Vagina (tissue), 2 donors: ENCODE measurements around the gene PGAM1. TPM values are rescaled to one million over a fixed set of nuclear protein-coding genes. Genes with fewer than 3 reads are reported as not detected.

Experiments
- DNase-seq, 2 donors: peaks; one replicate each; pipeline ENCODE4 v3.0.0-alpha.2; 2017; ENCODE audit errors: extremely low spot score in 2 of 2
- H3K27ac ChIP-seq: fragments of 200-600 bp; sonication (generic); one replicate; pipeline ENCODE4 v1.5.1; 2019
- H3K27me3 ChIP-seq: fragments of 200-600 bp; sonication (generic); one replicate; pipeline ENCODE4 v1.5.1; 2019
- H3K36me3 ChIP-seq, 2 donors: fragments of 200-600 bp; sonication (generic); one replicate each; pipeline ENCODE4 v1.5.1; 2017 to 2019
- H3K4me1 ChIP-seq: fragments of 200-600 bp; sonication (generic); one replicate; pipeline ENCODE4 v1.5.1; 2019
- H3K4me3 ChIP-seq, 2 donors: fragments of 200-600 bp; sonication (generic); 1 replicate in 1 of 2; 2 replicates in 1 of 2; pipeline ENCODE4 v1.5.1; 2016 to 2019
- H3K9me3 ChIP-seq: fragments of 200-600 bp; sonication (generic); one replicate; pipeline ENCODE4 v1.5.1; 2019
- POLR2A ChIP-seq, 2 donors: fragments of 450-650 bp; IDR thresholded peaks; one replicate each; pipeline ENCODE4 v1.6.1; 2017; ENCODE audit warnings: antibody characterized with exemption in 2 of 2, mild to moderate bottlenecking in 2 of 2, moderate library complexity in 2 of 2
- POLR2AphosphoS5 ChIP-seq, 2 donors: sonication (generic); formaldehyde crosslinking; IDR thresholded peaks; one replicate each; pipeline ENCODE4 v1.9.0; 2017; ENCODE audit warnings: antibody characterized with exemption in 2 of 2, mild to moderate bottlenecking in 2 of 2, low read depth in 1 of 2; ENCODE audit not compliant: insufficient read depth in 1 of 2
- intact Hi-C: fragments of 100-400 bp; cut with DNase I; formaldehyde crosslinking; loops from one replicate; pipeline ENCODE4 v1.15.1; 2023
- small RNA-seq: library from RNA; depleted of rRNA; stranded (forward); fragments of <200 nt; gene quantifications from one replicate; pipeline ENCODE3, GENCODE V24; 2016
- total RNA-seq: library from RNA; depleted of rRNA; stranded (reverse); fragments of >200 nt; gene quantifications from one replicate; pipeline ENCODE4 v1.2.3, GENCODE V29; 2016
- TF ChIP-seq, protein P1 (sequence below), 3 experiments: fragments of 450-650 bp in 2 of 3; fragments of 200-600 bp in 1 of 3; sonication (generic) in 1 of 3; IDR thresholded peaks; one replicate each; pipeline ENCODE4 v1.5.1; 2017 to 2019; ENCODE audit warnings: antibody characterized with exemption in 3 of 3, mild to moderate bottlenecking in 2 of 3, moderate library complexity in 2 of 3

Gene PGAM1
- total RNA-seq, 1 donor from 2014 or later, result 224 TPM

DNA sequence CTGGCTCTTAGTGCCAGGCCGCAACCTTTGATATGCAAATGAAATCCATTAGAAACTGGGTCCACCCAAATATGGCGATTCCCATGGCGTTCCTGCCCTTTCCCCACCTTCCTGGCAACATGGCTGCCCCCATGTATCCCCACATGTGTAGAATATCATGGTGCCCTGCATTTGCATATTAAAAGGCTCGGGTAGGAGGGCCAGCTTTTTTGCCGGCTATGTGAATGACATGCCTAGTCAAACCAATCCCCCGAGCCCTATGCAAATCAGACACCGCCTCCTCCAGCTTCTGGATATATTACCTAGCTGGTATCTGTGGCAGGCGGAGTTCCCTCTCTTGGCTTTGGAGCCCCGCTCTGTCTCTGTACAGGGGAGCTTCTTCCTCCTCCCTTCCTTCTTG, 53.9 kb downstream of the PGAM1 start:
- intact Hi-C loops, result no loop called here
- Histone ChIP-seq H3K27ac (no peak overlapping the region), H3K4me3 (no peak overlapping the region), H3K4me1 (peaks cover 13% of the 10 kb centered on the region), H3K9me3 (no peaks in the 10 kb centered on the region), H3K36me3 (peaks cover 0 to 53% of the 10 kb centered on the region in 2 donors), H3K27me3 (no peaks in the 10 kb centered on the region)
- no peak for TF ChIP-seq POLR2A (IDR thresholded peaks at IDR 0.05)
- TF ChIP-seq POLR2AphosphoS5 (IDR thresholded peaks at IDR 0.05; ENCODE audit: insufficient read depth in 1 of 2, low read depth in 1 of 2), result no peak
- TF ChIP-seq, protein P1, sequence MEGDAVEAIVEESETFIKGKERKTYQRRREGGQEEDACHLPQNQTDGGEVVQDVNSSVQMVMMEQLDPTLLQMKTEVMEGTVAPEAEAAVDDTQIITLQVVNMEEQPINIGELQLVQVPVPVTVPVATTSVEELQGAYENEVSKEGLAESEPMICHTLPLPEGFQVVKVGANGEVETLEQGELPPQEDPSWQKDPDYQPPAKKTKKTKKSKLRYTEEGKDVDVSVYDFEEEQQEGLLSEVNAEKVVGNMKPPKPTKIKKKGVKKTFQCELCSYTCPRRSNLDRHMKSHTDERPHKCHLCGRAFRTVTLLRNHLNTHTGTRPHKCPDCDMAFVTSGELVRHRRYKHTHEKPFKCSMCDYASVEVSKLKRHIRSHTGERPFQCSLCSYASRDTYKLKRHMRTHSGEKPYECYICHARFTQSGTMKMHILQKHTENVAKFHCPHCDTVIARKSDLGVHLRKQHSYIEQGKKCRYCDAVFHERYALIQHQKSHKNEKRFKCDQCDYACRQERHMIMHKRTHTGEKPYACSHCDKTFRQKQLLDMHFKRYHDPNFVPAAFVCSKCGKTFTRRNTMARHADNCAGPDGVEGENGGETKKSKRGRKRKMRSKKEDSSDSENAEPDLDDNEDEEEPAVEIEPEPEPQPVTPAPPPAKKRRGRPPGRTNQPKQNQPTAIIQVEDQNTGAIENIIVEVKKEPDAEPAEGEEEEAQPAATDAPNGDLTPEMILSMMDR (IDR thresholded peaks at IDR 0.05), result no peak
- DNase-seq, result no peak

DNA sequence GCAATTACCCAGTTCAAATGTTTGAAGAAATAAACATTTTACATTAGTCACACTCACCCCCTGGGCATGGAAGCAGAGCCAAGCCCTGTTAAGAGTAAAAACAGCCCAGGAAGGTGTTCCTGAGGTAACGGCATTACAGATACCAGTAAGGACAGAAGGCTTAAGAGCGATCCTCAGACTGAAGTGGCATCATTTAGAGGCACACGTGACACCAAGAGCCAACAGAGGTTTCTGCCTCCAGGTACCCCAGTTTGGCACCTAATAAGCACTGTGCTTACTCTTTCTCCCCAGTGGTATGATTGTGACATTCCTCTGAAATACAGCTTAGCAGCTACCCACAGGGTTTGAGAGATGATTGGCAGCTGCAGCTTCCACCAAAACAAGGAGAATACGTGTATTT, 55.1 kb downstream of the PGAM1 start:
- Histone ChIP-seq H3K36me3 (peaks cover 0 to 46% of the 10 kb centered on the region in 2 donors), H3K4me1 (peaks cover 13% of the 10 kb centered on the region), H3K27ac (no peak overlapping the region), H3K4me3 (no peak overlapping the region), H3K27me3 (no peaks in the 10 kb centered on the region), H3K9me3 (no peaks in the 10 kb centered on the region)
- DNase-seq, result no peak
- intact Hi-C loops, result no loop called here
- TF ChIP-seq POLR2AphosphoS5 (IDR thresholded peaks at IDR 0.05; ENCODE audit: insufficient read depth in 1 of 2, low read depth in 1 of 2) (no peak), POLR2A (IDR thresholded peaks at IDR 0.05) (no peak)
- TF ChIP-seq, protein P1 (IDR thresholded peaks at IDR 0.05), result no peak

DNA sequence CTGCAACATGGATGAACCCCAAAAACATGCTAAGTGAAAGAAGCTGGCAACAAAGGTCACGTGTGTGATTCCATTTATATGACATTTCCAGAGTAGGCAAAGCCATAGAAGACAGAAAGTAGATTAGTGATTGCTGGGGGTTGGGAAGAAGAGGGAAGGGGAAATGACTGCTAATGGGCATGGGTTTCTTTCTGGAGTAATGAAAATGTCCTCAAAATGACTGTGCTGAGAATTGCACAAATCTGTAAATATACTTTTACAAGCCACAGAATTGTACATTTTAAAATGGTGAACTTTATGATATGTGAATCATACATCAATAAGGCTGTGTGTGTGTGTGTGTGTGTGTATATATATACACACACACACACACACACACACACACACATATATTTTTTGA, 56.4 kb downstream of the PGAM1 start:
- no peak overlapping the region for H3K27ac ChIP-seq
- no peak for DNase-seq
- no peaks in the 10 kb centered on the region for H3K27me3 ChIP-seq

More for the DNA sequence above, 56.4 kb downstream of the PGAM1 start:
- H3K4me3 ChIP-seq, result no peak overlapping the region
- TF ChIP-seq, protein P1 (IDR thresholded peaks at IDR 0.05), result no peak
- no peak for TF ChIP-seq POLR2A (IDR thresholded peaks at IDR 0.05)
- no peak for TF ChIP-seq POLR2AphosphoS5 (IDR thresholded peaks at IDR 0.05; ENCODE audit: insufficient read depth in 1 of 2, low read depth in 1 of 2)
- peaks cover 13% of the 10 kb centered on the region for H3K4me1 ChIP-seq
- H3K36me3 ChIP-seq, result peaks cover 0 to 34% of the 10 kb centered on the region in 2 donors
- H3K9me3 ChIP-seq, result no peaks in the 10 kb centered on the region
- intact Hi-C loops, result no loop called here

Small RNA genes within 50 kb of the gene (small RNA-seq; reads per million reads assigned to genes)
- gene RF00019, result not detected

Other genes with a start within 250 kb of the PGAM1 start
- 0.49 TPM for gene SLIT1, start 240.2 kb upstream of the PGAM1 start, total RNA-seq
- gene ARHGAP19, start 133.6 kb upstream of the PGAM1 start, total RNA-seq, result 3.9 TPM
- 4.4 TPM for gene FRAT1, start 106.9 kb upstream of the PGAM1 start, total RNA-seq
- 8.6 TPM for gene FRAT2, start 91.5 kb upstream of the PGAM1 start, total RNA-seq
- 32.7 TPM for gene RRP12, start 24.9 kb upstream of the PGAM1 start, total RNA-seq
- gene EXOSC1, start 19.8 kb downstream of the PGAM1 start, total RNA-seq, result 37.6 TPM
- 27.3 TPM for gene ZDHHC16, start 20.0 kb downstream of the PGAM1 start, total RNA-seq
- gene MMS19, start 72.2 kb downstream of the PGAM1 start, total RNA-seq, result 92.6 TPM
- 18.4 TPM for gene UBTD1, start 72.7 kb downstream of the PGAM1 start, total RNA-seq
- not detected for gene ANKRD2, start 146.6 kb downstream of the PGAM1 start, total RNA-seq
- 0.98 TPM for gene HOGA1, start 158.2 kb downstream of the PGAM1 start, total RNA-seq
- gene C10orf62, start 163.5 kb downstream of the PGAM1 start, total RNA-seq, result not detected
- gene MORN4, start 207.3 kb downstream of the PGAM1 start, total RNA-seq, result 1.7 TPM
- gene PI4K2A, start 214.5 kb downstream of the PGAM1 start, total RNA-seq, result 17.7 TPM